Measurements from ENCODE around the gene SEC14L5. TPM values are rescaled to one million over a fixed set of nuclear protein-coding genes. Genes with fewer than 3 reads are reported as not detected.

Gene SEC14L5
- total and polyA plus RNA-seq, 2 of the 4 experiments (the other 2 are of a cell fraction), result 0.07 TPM; not detected in 1

DNA sequence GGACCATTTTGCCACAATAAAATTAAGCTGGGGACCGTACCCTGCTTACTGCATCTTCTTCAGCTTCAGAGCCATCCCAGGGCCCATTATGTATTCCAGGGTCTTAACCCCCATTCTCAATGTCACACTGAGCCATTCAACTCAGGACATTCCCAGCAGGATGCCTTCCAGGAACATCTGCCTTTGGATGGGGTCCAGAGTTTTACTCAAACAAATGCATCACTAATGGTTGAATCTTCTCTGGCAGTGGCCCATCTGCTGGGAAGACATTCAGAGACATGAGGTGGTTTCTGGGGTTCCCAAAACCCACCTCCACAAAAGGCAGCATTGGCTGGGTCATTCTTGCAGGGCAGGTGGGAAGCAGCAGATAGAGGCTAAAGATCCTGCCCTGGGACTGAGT is 3.4 kb upstream of the SEC14L5 start:
- no CpG with 5 or more reads among the region's 1 CpG for WGBS, 2 experiments (ENCODE audit: extremely low coverage in 2 of 2, insufficient read length in 1 of 2)
- no peak for ATAC-seq (ENCODE audit: low read depth)
- Histone ChIP-seq H3K9me1 (ENCODE audit: insufficient read depth, low read length) (peaks cover 4% of the 10 kb centered on the region; the same call in 1 of the 2 replicates), H2BK5ac (ENCODE audit: low read depth, low read length, poor library complexity, severe bottlenecking) (no peak overlapping the region), H4K20me1 (ENCODE audit: insufficient read depth, low read length) (peaks cover 6% of the 10 kb centered on the region), H3K56ac (ENCODE audit: extremely low read depth, insufficient read depth, low read length) (no peak overlapping the region), H3K9ac (ENCODE audit: low read depth, low read length) (no peak overlapping the region), H2AK5ac (ENCODE audit: low read depth, low read length) (no peak overlapping the region), H3K36me3 (ENCODE audit: control insufficient read depth, insufficient read depth, low read length) (no peaks in the 10 kb centered on the region), H3K14ac (replicated peaks; ENCODE audit: low read depth, low read length) (no peak overlapping the region), H2BK20ac (ENCODE audit: low read depth, low read length) (no peak overlapping the region), H3K18ac (ENCODE audit: low read depth, low read length) (no peak overlapping the region), H3K27ac (ENCODE audit: insufficient read depth, low read length) (no peak overlapping the region), H3K4ac (ENCODE audit: low read depth, low read length) (no peak overlapping the region), H3K9me3 (ENCODE audit: control insufficient read depth, insufficient read depth, low read length) (no peaks in the 10 kb centered on the region), H2AFZ (replicated peaks; ENCODE audit: low read length, poor library complexity) (peak overlapping the region; percentile 63), H3K4me2 (ENCODE audit: low read depth, low read length) (no peak overlapping the region), H2AK9ac (replicated peaks; ENCODE audit: low read depth, low read length, poor library complexity) (peak overlapping the region; percentile 15), H3K23ac (ENCODE audit: low read depth, low read length) (no peak overlapping the region), H2BK15ac (ENCODE audit: low read depth, low read length) (no peak overlapping the region), H4K8ac (ENCODE audit: low read depth in 2 of 2, low read length in 2 of 2) (no peak overlapping the region), H3K4me3 (ENCODE audit: insufficient read depth, low read depth, low read length) (no peak overlapping the region), H3K27me3 (ENCODE audit: control insufficient read depth, insufficient read depth, low read length) (no peaks in the 10 kb centered on the region; the same call in 1 of the 2 replicates), H4K5ac (ENCODE audit: low read depth, low read length) (no peak overlapping the region), H2BK120ac (ENCODE audit: low read depth, low read length) (no peak overlapping the region), H3K4me1 (ENCODE audit: control insufficient read depth, insufficient read depth, low read length) (peaks cover 3% of the 10 kb centered on the region; the same call in 1 of the 2 replicates), H3K79me1 (ENCODE audit: low read depth in 1 of 2, low read length in 2 of 2) (no peaks in the 10 kb centered on the region), H4K91ac (ENCODE audit: insufficient read depth, low read depth, low read length) (no peak overlapping the region)
- TF ChIP-seq SMC3 (IDR thresholded peaks at IDR 0.05; ENCODE audit: low read depth, low read length), result no peak
- TF ChIP-seq, protein P1, sequence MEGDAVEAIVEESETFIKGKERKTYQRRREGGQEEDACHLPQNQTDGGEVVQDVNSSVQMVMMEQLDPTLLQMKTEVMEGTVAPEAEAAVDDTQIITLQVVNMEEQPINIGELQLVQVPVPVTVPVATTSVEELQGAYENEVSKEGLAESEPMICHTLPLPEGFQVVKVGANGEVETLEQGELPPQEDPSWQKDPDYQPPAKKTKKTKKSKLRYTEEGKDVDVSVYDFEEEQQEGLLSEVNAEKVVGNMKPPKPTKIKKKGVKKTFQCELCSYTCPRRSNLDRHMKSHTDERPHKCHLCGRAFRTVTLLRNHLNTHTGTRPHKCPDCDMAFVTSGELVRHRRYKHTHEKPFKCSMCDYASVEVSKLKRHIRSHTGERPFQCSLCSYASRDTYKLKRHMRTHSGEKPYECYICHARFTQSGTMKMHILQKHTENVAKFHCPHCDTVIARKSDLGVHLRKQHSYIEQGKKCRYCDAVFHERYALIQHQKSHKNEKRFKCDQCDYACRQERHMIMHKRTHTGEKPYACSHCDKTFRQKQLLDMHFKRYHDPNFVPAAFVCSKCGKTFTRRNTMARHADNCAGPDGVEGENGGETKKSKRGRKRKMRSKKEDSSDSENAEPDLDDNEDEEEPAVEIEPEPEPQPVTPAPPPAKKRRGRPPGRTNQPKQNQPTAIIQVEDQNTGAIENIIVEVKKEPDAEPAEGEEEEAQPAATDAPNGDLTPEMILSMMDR (conservative IDR thresholded peaks at IDR 0.05; ENCODE audit: low read depth, low read length), result no peak
- no peak for TF ChIP-seq RAD21 (IDR thresholded peaks at IDR 0.05; ENCODE audit: low read length)
- no peak for TF ChIP-seq CHD1 (IDR thresholded peaks at IDR 0.05; ENCODE audit: low read depth, low read length)
- no peak for TF ChIP-seq NFE2L2 (IDR thresholded peaks at IDR 0.05; ENCODE audit: low read depth, low read length)
- no peak for TF ChIP-seq FOS (IDR thresholded peaks at IDR 0.05; ENCODE audit: low read depth, low read length)
- TF ChIP-seq MXI1 (IDR thresholded peaks at IDR 0.05; ENCODE audit: borderline replicate concordance, low read depth, low read length), result no peak
- TF ChIP-seq MAFK (IDR thresholded peaks at IDR 0.05; ENCODE audit: low read depth, low read length), result no peak
- TF ChIP-seq, protein P2, sequence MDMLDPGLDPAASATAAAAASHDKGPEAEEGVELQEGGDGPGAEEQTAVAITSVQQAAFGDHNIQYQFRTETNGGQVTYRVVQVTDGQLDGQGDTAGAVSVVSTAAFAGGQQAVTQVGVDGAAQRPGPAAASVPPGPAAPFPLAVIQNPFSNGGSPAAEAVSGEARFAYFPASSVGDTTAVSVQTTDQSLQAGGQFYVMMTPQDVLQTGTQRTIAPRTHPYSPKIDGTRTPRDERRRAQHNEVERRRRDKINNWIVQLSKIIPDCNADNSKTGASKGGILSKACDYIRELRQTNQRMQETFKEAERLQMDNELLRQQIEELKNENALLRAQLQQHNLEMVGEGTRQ (IDR thresholded peaks at IDR 0.05; ENCODE audit: low read depth, low read length), result no peak
- no peak for TF ChIP-seq MAZ (IDR thresholded peaks at IDR 0.05; ENCODE audit: borderline replicate concordance, low read depth, low read length)
- no peak for TF ChIP-seq CEBPB (IDR thresholded peaks at IDR 0.05; ENCODE audit: low read depth, low read length)
- no peak for TF ChIP-seq POLR2A (IDR thresholded peaks at IDR 0.05; ENCODE audit: low read depth, low read length)
- no peak for TF ChIP-seq RFX5 (IDR thresholded peaks at IDR 0.05; ENCODE audit: low read depth, low read length)
- TF ChIP-seq RCOR1 (IDR thresholded peaks at IDR 0.05; ENCODE audit: insufficient replicate concordance, low read length), result no peak
- no peak for TF ChIP-seq BHLHE40 (IDR thresholded peaks at IDR 0.05; ENCODE audit: low read depth, low read length)
- TF ChIP-seq, protein P3, sequence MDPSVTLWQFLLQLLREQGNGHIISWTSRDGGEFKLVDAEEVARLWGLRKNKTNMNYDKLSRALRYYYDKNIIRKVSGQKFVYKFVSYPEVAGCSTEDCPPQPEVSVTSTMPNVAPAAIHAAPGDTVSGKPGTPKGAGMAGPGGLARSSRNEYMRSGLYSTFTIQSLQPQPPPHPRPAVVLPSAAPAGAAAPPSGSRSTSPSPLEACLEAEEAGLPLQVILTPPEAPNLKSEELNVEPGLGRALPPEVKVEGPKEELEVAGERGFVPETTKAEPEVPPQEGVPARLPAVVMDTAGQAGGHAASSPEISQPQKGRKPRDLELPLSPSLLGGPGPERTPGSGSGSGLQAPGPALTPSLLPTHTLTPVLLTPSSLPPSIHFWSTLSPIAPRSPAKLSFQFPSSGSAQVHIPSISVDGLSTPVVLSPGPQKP (IDR thresholded peaks at IDR 0.05; ENCODE audit: borderline replicate concordance, low read depth, low read length), result no peak
- ChIA-PET POLR2A (ENCODE audit: unreplicated experiment) (no interaction called here), CTCF (interaction anchor here (0.9 kb wide), 1 partner anchor 220 kb away, joined by 4 read pairs; the partner anchor contains the start of gene DNAAF8)
- DNase-seq, result peak; percentile 29
- BruUV-seq (replicated peaks), result no TSS peak
- intact Hi-C loops (cut with micrococcal nuclease), result loop anchor here (10.0 kb wide), 2 partner anchors 140 to 440 kb away; partner anchors contain the start of gene EEF2KMT
- in situ Hi-C loops (cut with MboI; ENCODE audit: low sequenced_read_pairs), result loop anchor here (10.0 to 25.0 kb wide), 2 partner anchors 190 to 442 kb away; partner anchors contain the start of gene ZNF500
- dilution Hi-C loops (cut with HindIII; ENCODE audit: low sequenced_read_pairs, unreplicated experiment), result no loop called here
